PC-3 (cell line): ENCODE measurements around the gene ZBTB45. TPM values are rescaled to one million over a fixed set of nuclear protein-coding genes. Genes with fewer than 3 reads are reported as not detected.

ENCODE experiments used
- ATAC-seq: fragments of 200-7000 bp; cut with Tn5 transposase; 2 replicates; pipeline ENCODE4 v1.9.1; 2020; ENCODE audit warnings: mild to moderate bottlenecking, moderate library complexity
- BruUV-seq: library from RNA; stranded (reverse); fragments of 400-500 nt; replicated peaks from 2 replicates; lab custom pipeline; 2021; lab: Mats Ljungman, UMichigan
- CTCF ChIA-PET: fragments of 300-600 bp; sonication (Branson Sonifier 250); formaldehyde crosslinking; loops from one replicate; lab custom pipeline; 2022; ENCODE audit warnings: antibody characterized with exemption; lab: Charles Lee
- POLR2A ChIA-PET: fragments of 300-600 bp; sonication (Branson Sonifier 250); formaldehyde crosslinking; loops from one replicate; lab custom pipeline; 2022; ENCODE audit warnings: antibody characterized with exemption; ENCODE audit not compliant: unreplicated experiment; lab: Charles Lee
- DNase-seq: peaks from one replicate; pipeline ENCODE4 v3.0.0-alpha.2; 2015
- H2AFZ ChIP-seq: fragments of 300-600 bp; sonication (generic); 2 replicates; pipeline ENCODE4 v1.6.0; 2016; ENCODE audit warnings: antibody characterized with exemption, low read length
- H3F3A ChIP-seq: fragments of 300-600 bp; sonication (generic); one replicate; pipeline ENCODE4 v1.6.0; 2017; ENCODE audit warnings: antibody characterized with exemption, low read length, control low read depth, mild to moderate bottlenecking; ENCODE audit not compliant: unreplicated experiment
- H3K27ac ChIP-seq: fragments of 300-600 bp; sonication (generic); 2 replicates; pipeline ENCODE4 v1.5.1; 2016; ENCODE audit warnings: mild to moderate bottlenecking, low read length
- H3K27me3 ChIP-seq: fragments of 300-600 bp; sonication (generic); 2 replicates; pipeline ENCODE4 v1.6.1; 2016; ENCODE audit warnings: low read length, mixed read lengths
- H3K36me3 ChIP-seq: fragments of 300-600 bp; sonication (generic); 2 replicates; pipeline ENCODE4 v1.6.1; 2016; ENCODE audit warnings: low read depth, mixed run types, low read length, mixed read lengths
- H3K4me1 ChIP-seq: fragments of 300-600 bp; sonication (generic); 2 replicates; pipeline ENCODE4 v1.5.1; 2016; ENCODE audit warnings: low read length; ENCODE audit not compliant: insufficient read depth
- H3K4me2 ChIP-seq: fragments of 300-600 bp; sonication (generic); 2 replicates; pipeline ENCODE4 v1.6.0; 2016; ENCODE audit warnings: low read length
- H3K4me3 ChIP-seq: fragments of 300-600 bp; sonication (generic); 2 replicates; pipeline ENCODE4 v1.5.1; 2016; ENCODE audit warnings: mild to moderate bottlenecking, low read length, mixed read lengths
- H3K79me2 ChIP-seq: fragments of 300-600 bp; sonication (generic); 2 replicates; pipeline ENCODE4 v1.6.1; 2017; ENCODE audit warnings: low read length, mixed read lengths
- H3K9ac ChIP-seq: fragments of 300-600 bp; sonication (generic); 2 replicates; pipeline ENCODE4 v1.6.0; 2016; ENCODE audit warnings: mild to moderate bottlenecking, low read length
- H3K9me2 ChIP-seq: fragments of 300-600 bp; sonication (generic); replicated peaks from 2 replicates; pipeline ENCODE4 v1.6.1; 2016; ENCODE audit warnings: mixed run types, low read length, mixed read lengths
- H3K9me3 ChIP-seq: fragments of 300-600 bp; sonication (generic); 2 replicates; pipeline ENCODE4 v1.6.1; 2016; ENCODE audit warnings: low read length, mixed read lengths
- H4K20me1 ChIP-seq: fragments of 300-600 bp; sonication (generic); 2 replicates; pipeline ENCODE4 v1.6.1; 2016; ENCODE audit warnings: low read length, mixed read lengths
- EZH2 ChIP-seq: fragments of 300-600 bp; sonication (generic); IDR thresholded peaks from one replicate; pipeline ENCODE4 v1.6.1; 2017; ENCODE audit warnings: antibody characterized with exemption, mild to moderate bottlenecking, low read length; ENCODE audit not compliant: unreplicated experiment
- EZH2phosphoT487 ChIP-seq: fragments of 300-600 bp; sonication (generic); IDR thresholded peaks from 2 replicates; pipeline ENCODE4 v1.6.1; 2018; ENCODE audit warnings: mild to moderate bottlenecking, antibody characterized with exemption, low read length, borderline replicate concordance
- intact Hi-C: fragments of 100-400 bp; cut with micrococcal nuclease; formaldehyde crosslinking; loops from 2 replicates; pipeline ENCODE4 v1.9.0; 2023
- total RNA-seq: library from RNA; depleted of rRNA; stranded (reverse); fragments of >200 nt; gene quantifications from 2 replicates; pipeline ENCODE4 v1.2.3, GENCODE V29; 2014
- TF ChIP-seq, protein P1 (sequence below): fragments of 300-600 bp; sonication (generic); conservative IDR thresholded peaks from 2 replicates; pipeline ENCODE4 v1.5.1; 2017; ENCODE audit warnings: antibody characterized with exemption, low read depth, mild to moderate bottlenecking, low read length

The ZBTB45 gene
- total RNA-seq, 1 experiment from 2014 or later = 14.0 TPM

DNA sequence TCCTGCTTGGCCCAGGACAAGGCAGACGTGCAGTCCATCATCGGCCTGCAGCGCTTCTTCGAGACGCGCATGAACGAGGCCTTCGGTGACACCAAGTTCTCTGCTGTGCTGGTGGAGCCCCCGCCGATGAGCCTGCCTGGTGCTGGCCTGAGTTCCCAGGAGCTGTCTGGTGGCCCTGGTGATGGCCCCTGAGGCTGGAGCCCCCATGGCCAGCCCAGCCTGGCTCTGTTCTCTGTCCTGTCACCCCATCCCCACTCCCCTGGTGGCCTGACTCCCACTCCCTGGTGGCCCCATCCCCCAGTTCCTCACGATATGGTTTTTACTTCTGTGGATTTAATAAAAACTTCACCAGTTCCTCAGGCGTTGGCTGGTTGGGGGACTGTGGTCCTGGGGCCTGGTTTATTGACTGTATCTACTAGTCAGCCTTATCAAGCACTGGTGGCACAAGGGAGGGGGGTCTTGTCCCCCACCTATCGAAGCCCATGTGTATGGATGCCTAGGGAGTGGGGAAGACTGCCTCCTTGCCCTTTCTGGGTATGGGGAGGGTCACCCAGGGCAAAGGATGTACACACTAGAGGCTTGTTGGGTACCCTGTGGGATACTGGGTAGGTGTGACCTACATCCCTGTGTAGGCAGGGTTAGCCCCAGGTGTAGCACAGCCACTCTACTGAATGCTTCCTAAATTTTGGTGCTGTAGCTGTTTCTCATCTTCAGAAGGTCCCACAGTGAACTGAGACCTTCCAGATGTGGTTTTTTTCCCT is 30.9 kb upstream of the ZBTB45 start:
- Histone ChIP-seq H3K4me1 (peaks cover 31% of the 10 kb centered on the region), H3K4me2 (no peak overlapping the region), H3K9ac (no peak overlapping the region), H3K36me3 (peaks cover 67% of the 10 kb centered on the region), H3K27me3 (no peaks in the 10 kb centered on the region), H3F3A (peaks cover 8% of the 10 kb centered on the region), H3K9me2 (no peaks in the 10 kb centered on the region), H3K4me3 (no peak overlapping the region), H3K27ac (no peak overlapping the region), H3K9me3 (no peaks in the 10 kb centered on the region), H4K20me1 (peaks cover 55% of the 10 kb centered on the region), H3K79me2 (peaks cover 54% of the 10 kb centered on the region), H2AFZ (no peak overlapping the region)
- no TSS peak for BruUV-seq
- POLR2A ChIA-PET = no interaction called here
- DNase-seq (no peak), ATAC-seq (no peak)
- CTCF ChIA-PET = no interaction called here
- TF ChIP-seq, protein P1, sequence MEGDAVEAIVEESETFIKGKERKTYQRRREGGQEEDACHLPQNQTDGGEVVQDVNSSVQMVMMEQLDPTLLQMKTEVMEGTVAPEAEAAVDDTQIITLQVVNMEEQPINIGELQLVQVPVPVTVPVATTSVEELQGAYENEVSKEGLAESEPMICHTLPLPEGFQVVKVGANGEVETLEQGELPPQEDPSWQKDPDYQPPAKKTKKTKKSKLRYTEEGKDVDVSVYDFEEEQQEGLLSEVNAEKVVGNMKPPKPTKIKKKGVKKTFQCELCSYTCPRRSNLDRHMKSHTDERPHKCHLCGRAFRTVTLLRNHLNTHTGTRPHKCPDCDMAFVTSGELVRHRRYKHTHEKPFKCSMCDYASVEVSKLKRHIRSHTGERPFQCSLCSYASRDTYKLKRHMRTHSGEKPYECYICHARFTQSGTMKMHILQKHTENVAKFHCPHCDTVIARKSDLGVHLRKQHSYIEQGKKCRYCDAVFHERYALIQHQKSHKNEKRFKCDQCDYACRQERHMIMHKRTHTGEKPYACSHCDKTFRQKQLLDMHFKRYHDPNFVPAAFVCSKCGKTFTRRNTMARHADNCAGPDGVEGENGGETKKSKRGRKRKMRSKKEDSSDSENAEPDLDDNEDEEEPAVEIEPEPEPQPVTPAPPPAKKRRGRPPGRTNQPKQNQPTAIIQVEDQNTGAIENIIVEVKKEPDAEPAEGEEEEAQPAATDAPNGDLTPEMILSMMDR = no peak
- TF ChIP-seq EZH2 (no peak), EZH2phosphoT487 (no peak)
- intact Hi-C loops = no loop called here

DNA sequence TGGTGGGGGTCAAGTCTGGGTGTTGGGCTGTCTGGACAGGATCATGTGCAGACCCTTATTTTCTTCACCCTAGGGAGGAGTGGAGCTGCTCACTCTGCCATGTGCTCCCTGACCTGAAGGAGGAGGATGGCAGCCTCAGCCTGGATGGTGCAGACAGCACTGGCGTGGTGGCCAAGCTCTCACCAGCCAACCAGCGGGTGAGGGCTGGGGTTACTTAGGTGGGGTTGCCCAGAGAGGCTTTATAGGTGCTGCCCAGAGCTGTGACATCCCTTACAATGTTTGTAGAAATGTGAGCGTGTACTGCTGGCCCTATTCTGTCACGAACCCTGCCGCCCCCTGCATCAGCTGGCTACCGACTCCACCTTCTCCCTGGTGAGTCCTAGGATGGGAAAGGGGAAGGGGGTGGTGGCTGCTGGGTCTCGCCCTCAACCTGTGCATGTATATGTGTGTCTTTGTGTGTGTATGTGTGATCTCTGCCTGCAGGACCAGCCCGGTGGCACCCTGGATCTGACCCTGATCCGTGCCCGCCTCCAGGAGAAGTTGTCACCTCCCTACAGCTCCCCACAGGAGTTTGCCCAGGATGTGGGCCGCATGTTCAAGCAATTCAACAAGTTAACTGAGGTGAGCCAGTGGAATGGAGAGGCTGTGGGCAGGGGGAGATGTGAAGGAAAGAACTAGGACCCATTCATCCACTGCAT is 30.2 kb upstream of the ZBTB45 start:
- no peak for TF ChIP-seq EZH2
- Histone ChIP-seq H3K9me2 (no peaks in the 10 kb centered on the region), H3K4me1 (peaks cover 26% of the 10 kb centered on the region), H3K27me3 (no peaks in the 10 kb centered on the region), H4K20me1 (peaks cover 62% of the 10 kb centered on the region), H3K27ac (no peak overlapping the region), H3K79me2 (peaks cover 61% of the 10 kb centered on the region), H3K4me3 (no peak overlapping the region), H3K9ac (no peak overlapping the region), H3F3A (peaks cover 4% of the 10 kb centered on the region), H3K4me2 (no peak overlapping the region), H3K9me3 (no peaks in the 10 kb centered on the region), H3K36me3 (peaks cover 72% of the 10 kb centered on the region), H2AFZ (no peak overlapping the region)
- intact Hi-C loops = no loop called here
- no TSS peak for BruUV-seq
- CTCF ChIA-PET = no interaction called here
- ATAC-seq (no peak), DNase-seq (no peak)
- POLR2A ChIA-PET = no interaction called here

DNA sequence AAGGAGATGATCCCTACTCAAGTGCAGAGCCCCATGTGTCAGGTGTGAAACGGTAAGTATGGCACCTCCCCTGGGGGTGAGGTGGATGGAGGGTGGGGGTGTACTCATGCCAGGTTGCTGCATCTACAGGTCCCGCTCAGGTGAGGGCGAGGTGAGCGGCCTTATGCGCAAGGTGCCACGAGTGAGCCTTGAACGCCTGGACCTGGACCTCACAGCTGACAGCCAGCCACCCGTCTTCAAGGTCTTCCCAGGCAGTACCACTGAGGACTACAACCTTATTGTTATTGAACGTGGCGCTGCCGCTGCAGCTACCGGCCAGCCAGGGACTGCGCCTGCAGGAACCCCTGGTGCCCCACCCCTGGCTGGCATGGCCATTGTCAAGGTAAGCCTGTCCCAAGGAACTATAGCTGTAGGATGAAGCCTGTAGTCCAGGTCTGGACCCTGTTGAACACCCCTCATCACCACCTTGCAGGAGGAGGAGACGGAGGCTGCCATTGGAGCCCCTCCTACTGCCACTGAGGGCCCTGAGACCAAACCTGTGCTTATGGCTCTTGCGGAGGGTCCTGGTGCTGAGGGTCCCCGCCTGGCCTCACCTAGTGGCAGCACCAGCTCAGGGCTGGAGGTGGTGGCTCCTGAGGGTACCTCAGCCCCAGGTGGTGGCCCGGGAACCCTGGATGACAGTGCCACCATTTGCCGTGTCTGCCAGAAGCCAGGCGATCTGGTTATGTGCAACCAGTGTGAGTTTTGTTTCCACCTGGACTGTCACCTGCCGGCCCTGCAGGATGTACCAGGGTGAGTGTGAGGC is 29.5 kb upstream of the ZBTB45 start:
- ATAC-seq (no peak), DNase-seq (no peak)
- Histone ChIP-seq H3K9me2 (no peaks in the 10 kb centered on the region), H3K4me2 (no peak overlapping the region), H3K27me3 (no peaks in the 10 kb centered on the region), H3K9ac (no peak overlapping the region), H3K9me3 (no peaks in the 10 kb centered on the region), H3K36me3 (peaks cover 72% of the 10 kb centered on the region), H3K4me3 (no peak overlapping the region), H3K4me1 (peaks cover 20% of the 10 kb centered on the region), H3K79me2 (peaks cover 59% of the 10 kb centered on the region), H2AFZ (no peak overlapping the region), H4K20me1 (peaks cover 63% of the 10 kb centered on the region), H3F3A (peaks cover 4% of the 10 kb centered on the region), H3K27ac (no peak overlapping the region)
- POLR2A ChIA-PET = no interaction called here
- TF ChIP-seq EZH2 (no peak), EZH2phosphoT487 (no peak)
- TF ChIP-seq, protein P1 = no peak
- BruUV-seq = no TSS peak
- CTCF ChIA-PET = no interaction called here
- intact Hi-C loops = no loop called here
